Measurements from ENCODE around the gene CDC42EP3.

DNA sequence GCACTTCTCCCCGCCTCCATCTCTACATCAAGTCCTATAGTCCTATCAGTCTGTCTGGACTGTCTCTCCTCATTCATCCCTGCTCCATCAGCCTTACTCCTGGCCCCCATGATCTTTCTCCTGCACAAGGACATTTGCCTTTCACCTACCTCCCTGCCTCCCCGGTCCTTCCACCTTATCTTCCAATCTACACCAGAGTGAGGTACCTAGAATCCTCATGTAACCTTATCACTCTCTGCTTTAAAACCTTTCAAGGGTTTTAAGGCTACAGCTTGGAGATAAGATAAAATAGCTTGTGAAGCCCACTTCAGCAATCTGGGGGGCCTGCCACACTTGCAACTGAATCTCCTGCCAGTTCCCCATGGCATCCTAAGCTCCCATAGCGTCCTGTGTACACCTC lies 12.8 kb downstream of the CDC42EP3 start:
- TF ChIP-seq, protein P1, sequence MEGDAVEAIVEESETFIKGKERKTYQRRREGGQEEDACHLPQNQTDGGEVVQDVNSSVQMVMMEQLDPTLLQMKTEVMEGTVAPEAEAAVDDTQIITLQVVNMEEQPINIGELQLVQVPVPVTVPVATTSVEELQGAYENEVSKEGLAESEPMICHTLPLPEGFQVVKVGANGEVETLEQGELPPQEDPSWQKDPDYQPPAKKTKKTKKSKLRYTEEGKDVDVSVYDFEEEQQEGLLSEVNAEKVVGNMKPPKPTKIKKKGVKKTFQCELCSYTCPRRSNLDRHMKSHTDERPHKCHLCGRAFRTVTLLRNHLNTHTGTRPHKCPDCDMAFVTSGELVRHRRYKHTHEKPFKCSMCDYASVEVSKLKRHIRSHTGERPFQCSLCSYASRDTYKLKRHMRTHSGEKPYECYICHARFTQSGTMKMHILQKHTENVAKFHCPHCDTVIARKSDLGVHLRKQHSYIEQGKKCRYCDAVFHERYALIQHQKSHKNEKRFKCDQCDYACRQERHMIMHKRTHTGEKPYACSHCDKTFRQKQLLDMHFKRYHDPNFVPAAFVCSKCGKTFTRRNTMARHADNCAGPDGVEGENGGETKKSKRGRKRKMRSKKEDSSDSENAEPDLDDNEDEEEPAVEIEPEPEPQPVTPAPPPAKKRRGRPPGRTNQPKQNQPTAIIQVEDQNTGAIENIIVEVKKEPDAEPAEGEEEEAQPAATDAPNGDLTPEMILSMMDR (conservative IDR thresholded peaks at IDR 0.05; ENCODE audit: low read depth in 2 of 2): no peak
- TF ChIP-seq POLR2AphosphoS5 (IDR thresholded peaks at IDR 0.05; ENCODE audit: low read depth) (no peak), EZH2 (IDR thresholded peaks at IDR 0.05; ENCODE audit: low read depth, unreplicated experiment) (no peak), EZH2phosphoT487 (IDR thresholded peaks at IDR 0.05; ENCODE audit: unreplicated experiment) (no peak)
- TF ChIP-seq, protein P2, sequence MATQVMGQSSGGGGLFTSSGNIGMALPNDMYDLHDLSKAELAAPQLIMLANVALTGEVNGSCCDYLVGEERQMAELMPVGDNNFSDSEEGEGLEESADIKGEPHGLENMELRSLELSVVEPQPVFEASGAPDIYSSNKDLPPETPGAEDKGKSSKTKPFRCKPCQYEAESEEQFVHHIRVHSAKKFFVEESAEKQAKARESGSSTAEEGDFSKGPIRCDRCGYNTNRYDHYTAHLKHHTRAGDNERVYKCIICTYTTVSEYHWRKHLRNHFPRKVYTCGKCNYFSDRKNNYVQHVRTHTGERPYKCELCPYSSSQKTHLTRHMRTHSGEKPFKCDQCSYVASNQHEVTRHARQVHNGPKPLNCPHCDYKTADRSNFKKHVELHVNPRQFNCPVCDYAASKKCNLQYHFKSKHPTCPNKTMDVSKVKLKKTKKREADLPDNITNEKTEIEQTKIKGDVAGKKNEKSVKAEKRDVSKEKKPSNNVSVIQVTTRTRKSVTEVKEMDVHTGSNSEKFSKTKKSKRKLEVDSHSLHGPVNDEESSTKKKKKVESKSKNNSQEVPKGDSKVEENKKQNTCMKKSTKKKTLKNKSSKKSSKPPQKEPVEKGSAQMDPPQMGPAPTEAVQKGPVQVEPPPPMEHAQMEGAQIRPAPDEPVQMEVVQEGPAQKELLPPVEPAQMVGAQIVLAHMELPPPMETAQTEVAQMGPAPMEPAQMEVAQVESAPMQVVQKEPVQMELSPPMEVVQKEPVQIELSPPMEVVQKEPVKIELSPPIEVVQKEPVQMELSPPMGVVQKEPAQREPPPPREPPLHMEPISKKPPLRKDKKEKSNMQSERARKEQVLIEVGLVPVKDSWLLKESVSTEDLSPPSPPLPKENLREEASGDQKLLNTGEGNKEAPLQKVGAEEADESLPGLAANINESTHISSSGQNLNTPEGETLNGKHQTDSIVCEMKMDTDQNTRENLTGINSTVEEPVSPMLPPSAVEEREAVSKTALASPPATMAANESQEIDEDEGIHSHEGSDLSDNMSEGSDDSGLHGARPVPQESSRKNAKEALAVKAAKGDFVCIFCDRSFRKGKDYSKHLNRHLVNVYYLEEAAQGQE (IDR thresholded peaks at IDR 0.05; ENCODE audit: unreplicated experiment): no peak
- TF ChIP-seq, protein P3, sequence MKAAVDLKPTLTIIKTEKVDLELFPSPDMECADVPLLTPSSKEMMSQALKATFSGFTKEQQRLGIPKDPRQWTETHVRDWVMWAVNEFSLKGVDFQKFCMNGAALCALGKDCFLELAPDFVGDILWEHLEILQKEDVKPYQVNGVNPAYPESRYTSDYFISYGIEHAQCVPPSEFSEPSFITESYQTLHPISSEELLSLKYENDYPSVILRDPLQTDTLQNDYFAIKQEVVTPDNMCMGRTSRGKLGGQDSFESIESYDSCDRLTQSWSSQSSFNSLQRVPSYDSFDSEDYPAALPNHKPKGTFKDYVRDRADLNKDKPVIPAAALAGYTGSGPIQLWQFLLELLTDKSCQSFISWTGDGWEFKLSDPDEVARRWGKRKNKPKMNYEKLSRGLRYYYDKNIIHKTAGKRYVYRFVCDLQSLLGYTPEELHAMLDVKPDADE (IDR thresholded peaks at IDR 0.05): no peak
